ENCODE results near the gene KMT2C.

GRCh38 chr7:152419473-152420429, 16.1 kb downstream of the KMT2C start:
- no peak for TF ChIP-seq EGR1 (IDR thresholded peaks at IDR 0.05; ENCODE audit: low read depth in 2 of 2)
- TF ChIP-seq CTCF (IDR thresholded peaks at IDR 0.05; ENCODE audit: low read depth, low read length, missing input control), result no peak
- no peak for TF ChIP-seq HNF4G (IDR thresholded peaks at IDR 0.05)
- no peak for TF ChIP-seq RAD21 (IDR thresholded peaks at IDR 0.05)
- no peak for TF ChIP-seq NR2F2 (IDR thresholded peaks at IDR 0.05)
- TF ChIP-seq, protein P1, sequence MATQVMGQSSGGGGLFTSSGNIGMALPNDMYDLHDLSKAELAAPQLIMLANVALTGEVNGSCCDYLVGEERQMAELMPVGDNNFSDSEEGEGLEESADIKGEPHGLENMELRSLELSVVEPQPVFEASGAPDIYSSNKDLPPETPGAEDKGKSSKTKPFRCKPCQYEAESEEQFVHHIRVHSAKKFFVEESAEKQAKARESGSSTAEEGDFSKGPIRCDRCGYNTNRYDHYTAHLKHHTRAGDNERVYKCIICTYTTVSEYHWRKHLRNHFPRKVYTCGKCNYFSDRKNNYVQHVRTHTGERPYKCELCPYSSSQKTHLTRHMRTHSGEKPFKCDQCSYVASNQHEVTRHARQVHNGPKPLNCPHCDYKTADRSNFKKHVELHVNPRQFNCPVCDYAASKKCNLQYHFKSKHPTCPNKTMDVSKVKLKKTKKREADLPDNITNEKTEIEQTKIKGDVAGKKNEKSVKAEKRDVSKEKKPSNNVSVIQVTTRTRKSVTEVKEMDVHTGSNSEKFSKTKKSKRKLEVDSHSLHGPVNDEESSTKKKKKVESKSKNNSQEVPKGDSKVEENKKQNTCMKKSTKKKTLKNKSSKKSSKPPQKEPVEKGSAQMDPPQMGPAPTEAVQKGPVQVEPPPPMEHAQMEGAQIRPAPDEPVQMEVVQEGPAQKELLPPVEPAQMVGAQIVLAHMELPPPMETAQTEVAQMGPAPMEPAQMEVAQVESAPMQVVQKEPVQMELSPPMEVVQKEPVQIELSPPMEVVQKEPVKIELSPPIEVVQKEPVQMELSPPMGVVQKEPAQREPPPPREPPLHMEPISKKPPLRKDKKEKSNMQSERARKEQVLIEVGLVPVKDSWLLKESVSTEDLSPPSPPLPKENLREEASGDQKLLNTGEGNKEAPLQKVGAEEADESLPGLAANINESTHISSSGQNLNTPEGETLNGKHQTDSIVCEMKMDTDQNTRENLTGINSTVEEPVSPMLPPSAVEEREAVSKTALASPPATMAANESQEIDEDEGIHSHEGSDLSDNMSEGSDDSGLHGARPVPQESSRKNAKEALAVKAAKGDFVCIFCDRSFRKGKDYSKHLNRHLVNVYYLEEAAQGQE (IDR thresholded peaks at IDR 0.05), result no peak

Measured in liver (tissue), 3 donors.